Islet precursor cell (in vitro differentiated cells): Measurements from ENCODE around the gene CDK9.
"Not testable (repeated sequence)": the region's sequence is repeated elsewhere in the genome, so short reads cannot be mapped to it uniquely, and the experiment has no call there.

Experiments used
- DNase-seq: peaks from one replicate; pipeline ENCODE4 v3.0.0-alpha.2; 2018

CDK9 gene

DNA sequence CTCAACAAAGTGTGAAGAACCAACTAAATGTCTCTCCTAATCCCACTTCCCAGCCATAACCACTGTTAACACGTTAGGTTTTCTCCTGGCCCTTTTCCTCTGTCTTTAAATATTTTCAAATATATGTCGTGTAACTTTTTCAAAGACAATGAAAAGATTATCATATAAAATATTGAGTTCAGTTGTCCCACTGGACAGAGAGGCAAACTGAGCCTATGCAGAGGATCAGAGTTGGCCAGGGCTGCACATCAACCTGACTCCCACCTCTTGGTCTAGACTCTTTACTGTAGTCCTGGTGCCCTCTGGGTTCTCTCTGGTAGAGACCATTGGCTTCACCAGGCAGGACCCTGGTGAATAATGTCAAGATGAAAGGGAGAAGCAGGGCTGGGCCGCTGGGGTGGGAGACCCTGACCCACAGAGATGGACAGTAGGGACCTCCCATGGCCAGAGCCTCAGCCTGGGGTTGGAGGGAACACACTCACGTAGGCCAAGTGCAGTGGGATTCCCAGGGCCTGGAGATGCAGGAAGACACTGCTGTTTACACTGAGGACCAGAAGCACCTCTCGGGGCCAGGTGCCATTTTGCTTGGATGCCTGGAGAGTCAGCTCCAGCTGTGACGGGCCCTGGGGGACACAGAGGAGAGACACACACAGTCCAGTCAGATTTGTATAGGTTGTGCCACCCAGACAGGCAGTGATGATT is 43.5 kb downstream of the CDK9 start:
- no peak for DNase-seq

DNA sequence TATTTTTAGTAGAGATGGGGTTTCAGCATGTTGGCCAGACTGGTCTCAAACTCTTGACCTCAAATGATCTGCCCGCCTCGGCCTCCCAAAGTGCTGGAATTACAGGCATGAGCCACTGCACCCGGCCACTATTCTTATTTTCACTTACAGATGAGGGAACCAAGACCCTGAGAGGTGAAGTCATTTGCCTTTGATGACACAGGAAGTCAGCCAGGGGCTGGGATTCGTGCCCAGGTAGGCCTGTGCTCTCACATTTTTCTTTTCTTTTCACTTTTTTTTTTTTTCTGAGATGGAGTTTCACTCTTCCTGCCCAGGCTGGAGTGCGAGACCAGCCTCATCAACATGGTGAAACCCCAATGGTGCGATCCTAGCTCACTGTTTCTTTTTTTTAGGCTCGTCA is 46.4 kb downstream of the CDK9 start:
- no peak for DNase-seq

DNA sequence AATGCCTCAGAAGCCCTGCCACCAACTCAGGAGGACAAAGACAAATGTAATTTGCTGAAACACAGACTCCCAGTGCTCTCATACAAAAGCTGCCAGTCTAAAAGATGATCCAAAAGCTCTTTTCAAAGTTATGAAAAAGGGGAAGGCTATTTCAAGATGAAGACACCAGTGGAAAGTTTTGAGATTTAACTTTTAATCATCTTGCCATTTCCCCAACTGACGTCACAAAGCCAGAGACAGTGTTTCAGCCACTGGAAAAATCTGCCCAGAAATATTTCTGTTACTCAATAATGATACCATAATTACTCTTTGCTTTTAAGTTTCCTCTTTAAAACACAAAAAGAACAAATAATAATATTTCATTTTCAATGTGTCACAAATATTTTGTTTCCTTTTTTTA is 47.7 kb downstream of the CDK9 start:
- no peak for DNase-seq

DNA sequence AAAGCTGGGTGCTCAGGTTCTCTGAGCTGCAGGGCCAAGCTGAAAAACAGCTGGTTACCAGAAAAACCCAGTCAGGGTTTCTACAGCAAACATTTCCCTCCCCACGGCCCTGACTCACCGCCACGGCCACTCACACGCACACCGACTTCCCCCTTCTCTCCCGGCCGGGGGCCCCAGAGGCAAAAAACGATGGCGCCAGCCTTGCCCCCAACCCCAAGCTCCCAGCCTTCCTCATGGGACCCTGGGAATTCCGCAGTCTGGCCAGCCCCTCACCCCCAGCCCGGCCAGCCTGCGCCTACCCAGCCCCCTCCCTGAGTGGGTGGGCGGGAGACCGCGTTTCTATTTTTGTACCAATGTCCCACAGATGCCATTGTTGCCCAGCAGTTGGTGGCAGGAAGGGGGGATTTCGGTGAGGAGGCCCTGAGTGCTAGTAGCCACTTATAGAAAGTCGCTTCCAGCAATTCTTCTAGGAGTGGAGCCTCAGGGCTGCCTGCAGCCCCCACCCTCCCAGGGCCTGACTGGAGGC is 50.2 kb downstream of the CDK9 start:
- DNase-seq: no peak

DNA sequence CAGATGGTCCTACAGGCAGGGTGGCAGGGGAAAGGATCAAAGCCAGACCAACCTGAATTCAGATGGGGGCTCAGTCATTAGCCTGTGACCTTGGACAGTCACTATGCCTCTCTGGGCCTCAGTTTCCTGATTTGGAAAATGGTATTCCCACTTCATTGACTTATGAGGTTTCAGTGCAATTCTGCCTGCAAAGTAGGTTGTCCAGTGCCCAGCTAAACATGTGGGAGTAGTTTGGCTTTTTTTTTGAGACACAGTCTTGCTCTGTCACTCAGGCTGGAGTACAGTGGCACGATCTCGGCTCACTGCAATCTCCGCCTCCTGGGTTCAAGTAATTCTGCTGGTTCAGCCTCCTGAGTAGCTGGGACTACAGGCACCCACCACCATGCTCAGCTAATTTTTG is 50.7 kb downstream of the CDK9 start:
- not testable (repeated sequence) for DNase-seq

DNA sequence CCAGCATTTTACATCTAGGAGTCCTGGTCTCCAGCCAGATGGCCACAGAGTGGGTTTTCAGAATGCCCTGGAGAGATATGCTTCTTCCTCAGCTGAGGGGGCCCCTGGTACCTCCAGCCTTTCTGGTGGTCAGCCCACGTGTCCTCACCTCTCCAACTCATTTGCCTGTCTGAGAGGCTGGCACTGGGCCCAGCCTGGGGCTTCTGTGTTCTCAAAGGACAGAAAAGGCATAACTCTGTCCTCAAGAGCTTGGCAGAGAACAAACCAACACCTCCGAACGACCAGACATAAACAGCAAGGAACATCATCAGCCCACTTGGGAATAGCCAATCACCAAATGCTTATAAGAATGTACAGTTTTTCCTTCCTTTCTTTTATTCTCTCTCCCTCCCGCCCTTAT is 51.5 kb downstream of the CDK9 start:
- DNase-seq: no peak

DNA sequence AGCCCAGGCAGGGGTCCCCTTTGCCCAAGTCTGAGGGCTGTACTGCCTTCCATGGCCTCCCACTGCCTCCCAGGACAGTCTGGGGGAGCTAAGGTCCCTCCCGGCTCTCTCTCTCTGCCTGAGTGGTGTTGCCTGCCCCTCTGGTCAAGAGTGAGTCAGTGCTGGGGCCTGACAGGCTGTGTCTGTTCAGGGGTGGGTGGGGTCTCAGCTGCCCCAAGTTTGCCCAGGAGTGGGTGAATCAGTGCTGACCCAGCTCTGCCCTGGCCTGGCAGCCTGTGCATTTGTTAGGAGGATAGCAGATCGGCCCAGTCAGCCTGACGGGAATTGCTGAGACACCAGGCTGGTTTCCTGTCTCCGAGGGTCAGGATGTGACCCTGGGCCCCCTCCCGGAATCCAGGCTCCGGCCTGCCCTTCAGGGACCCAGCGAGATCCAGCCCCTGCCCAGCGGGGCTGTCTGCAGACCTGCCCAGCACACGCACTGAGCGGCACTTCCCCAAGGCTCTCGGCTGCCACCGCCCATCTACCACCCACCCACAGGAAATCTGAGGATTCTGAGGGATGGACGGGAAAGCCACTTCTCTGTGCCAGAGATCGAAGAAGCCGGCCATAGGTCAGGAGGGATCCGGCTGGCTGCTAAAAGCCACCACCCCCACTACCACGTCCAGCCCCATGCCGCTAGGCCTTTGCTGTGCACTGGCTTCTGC is 52.7 kb downstream of the CDK9 start:
- DNase-seq: peak; percentile 82
